Fibroblast of villous mesenchyme (primary cell): Measurements from ENCODE around the gene NTM. TPM values are rescaled to one million over a fixed set of nuclear protein-coding genes. Genes with fewer than 3 reads are reported as not detected.

Experiments used
- DNase-seq: peaks from one replicate; pipeline ENCODE4 v3.0.0-alpha.2; 2010; ENCODE audit warnings: low read depth
- H3K4me3 ChIP-seq: 2 replicates; pipeline ENCODE4 v1.5.1; 2011; ENCODE audit warnings: low read depth, mild to moderate bottlenecking, low read length
- total RNA-seq: library from RNA; depleted of rRNA; stranded (reverse); fragments of >200 nt; gene quantifications from 2 replicates; pipeline ENCODE4 v1.2.3, GENCODE V29; 2012
- TF ChIP-seq, protein P1 (sequence below): IDR thresholded peaks from 2 replicates; pipeline ENCODE4 v1.5.1; 2012; ENCODE audit warnings: low read depth, mild to moderate bottlenecking, low read length; ENCODE audit not compliant: insufficient read depth

Gene NTM
- total RNA-seq, 1 donor = 7.3 TPM

DNA sequence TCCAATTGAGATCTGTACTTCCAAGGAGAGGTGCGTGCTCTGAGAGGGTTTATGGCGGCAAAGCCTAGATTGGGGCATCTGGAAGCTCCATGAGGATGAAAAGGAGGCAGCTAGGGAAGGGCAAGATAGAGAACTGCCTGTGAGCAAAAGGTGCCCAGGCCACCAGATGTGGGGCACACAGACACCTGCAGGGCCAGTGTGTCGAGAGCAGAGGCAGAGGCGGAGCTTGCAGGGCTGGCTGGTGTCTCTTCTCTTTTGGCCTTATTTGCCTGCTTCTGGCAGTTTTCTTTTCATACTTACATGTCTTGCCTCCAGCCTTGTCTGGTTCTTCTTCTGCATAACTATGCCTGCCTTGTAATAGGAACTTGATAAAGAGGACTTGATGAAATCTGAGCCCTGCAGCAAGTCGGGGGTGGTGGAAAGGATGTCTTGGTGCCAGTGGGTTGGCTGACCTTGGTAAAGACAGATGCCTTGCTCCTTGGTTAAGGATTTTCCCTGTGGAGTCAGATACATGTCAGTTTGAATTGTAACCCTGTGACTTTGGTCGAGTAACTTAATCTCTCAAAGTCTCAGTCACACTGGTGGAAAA lies 680.3 kb downstream of the NTM start:
- TF ChIP-seq, protein P1, sequence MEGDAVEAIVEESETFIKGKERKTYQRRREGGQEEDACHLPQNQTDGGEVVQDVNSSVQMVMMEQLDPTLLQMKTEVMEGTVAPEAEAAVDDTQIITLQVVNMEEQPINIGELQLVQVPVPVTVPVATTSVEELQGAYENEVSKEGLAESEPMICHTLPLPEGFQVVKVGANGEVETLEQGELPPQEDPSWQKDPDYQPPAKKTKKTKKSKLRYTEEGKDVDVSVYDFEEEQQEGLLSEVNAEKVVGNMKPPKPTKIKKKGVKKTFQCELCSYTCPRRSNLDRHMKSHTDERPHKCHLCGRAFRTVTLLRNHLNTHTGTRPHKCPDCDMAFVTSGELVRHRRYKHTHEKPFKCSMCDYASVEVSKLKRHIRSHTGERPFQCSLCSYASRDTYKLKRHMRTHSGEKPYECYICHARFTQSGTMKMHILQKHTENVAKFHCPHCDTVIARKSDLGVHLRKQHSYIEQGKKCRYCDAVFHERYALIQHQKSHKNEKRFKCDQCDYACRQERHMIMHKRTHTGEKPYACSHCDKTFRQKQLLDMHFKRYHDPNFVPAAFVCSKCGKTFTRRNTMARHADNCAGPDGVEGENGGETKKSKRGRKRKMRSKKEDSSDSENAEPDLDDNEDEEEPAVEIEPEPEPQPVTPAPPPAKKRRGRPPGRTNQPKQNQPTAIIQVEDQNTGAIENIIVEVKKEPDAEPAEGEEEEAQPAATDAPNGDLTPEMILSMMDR = no peak
- DNase-seq = no peak
- no peak overlapping the region for H3K4me3 ChIP-seq

DNA sequence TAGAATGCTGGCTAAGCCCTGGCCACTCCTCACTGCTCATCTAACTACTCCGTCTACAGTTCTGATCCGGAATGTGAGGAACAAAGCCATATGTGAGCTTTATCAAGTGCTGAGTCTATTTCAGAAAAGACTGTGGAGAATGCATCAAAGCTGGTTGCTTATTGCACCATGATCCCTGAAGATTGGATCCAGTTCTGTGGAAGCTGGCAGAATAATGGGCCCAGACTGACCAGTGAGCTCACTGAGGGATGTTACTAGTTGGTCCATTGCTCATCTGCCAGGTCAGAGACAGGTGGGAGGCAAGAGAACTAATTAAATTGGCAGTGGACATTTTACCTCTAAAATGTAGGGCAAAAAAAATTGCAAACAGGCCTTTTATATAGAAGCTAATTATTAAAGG lies 681.3 kb downstream of the NTM start:
- H3K4me3 ChIP-seq = no peak overlapping the region
- no peak for DNase-seq
- TF ChIP-seq, protein P1 = no peak

DNA sequence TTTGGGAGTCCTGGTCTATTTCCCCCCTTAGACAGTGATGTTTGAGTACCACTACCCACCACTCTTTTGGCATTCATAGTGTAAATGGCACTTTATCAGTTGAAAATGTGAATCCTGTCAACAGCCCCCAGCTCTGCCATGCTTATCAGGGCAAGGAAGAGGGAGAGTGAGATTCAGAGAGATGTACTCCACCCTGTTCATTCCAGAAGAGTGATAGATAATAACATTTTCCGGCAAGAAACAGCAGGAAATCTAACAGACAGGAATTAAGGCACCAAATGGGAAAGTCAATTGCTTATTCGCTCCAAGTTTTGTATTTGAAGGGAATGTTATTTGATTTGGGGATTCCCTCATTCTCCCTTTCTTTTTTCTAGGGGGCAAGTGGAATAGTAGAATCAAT lies 681.9 kb downstream of the NTM start:
- TF ChIP-seq, protein P1 = no peak
- H3K4me3 ChIP-seq = no peak overlapping the region
- no peak for DNase-seq

DNA sequence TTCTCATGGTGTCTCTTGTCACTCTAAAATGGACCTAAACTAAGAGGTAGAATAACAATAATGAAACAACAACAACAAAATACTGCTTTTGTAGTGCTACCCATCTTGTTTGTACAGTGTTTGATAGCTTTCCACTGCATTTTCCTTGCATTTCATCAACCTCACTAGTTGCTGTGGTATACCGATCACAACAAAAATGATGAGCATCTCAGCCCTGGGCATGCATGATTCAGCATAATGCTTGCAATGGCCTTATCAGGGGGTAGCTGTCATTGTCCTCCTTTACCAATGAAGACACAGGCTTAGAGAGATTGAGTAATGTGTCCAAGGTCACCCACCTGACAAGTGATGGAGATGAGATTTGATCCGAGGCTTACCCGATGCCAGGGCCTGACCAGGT lies 682.5 kb downstream of the NTM start:
- H3K4me3 ChIP-seq = no peak overlapping the region
- TF ChIP-seq, protein P1 = no peak
- DNase-seq = no peak

DNA sequence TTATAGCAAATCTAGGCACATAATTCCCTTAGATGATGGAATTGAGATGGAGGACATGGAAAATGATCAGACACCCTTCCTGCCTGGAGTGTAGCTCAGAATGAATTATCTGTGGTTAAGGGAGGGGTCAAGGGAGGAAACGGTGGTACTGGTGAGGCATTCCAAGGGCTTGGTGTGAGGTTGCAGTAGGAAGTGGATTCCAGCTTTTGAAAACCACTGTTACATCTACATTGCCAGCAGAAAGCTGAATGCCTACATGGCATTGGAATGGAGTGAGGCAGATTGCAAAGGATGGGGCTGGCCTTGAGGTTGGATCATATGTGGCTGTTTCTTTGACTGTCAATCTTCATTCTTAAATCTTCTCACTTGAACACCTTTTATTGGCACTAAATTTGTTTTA lies 684.4 kb downstream of the NTM start:
- DNase-seq = peak; percentile 27
- no peak overlapping the region for H3K4me3 ChIP-seq
- TF ChIP-seq, protein P1 = no peak

DNA sequence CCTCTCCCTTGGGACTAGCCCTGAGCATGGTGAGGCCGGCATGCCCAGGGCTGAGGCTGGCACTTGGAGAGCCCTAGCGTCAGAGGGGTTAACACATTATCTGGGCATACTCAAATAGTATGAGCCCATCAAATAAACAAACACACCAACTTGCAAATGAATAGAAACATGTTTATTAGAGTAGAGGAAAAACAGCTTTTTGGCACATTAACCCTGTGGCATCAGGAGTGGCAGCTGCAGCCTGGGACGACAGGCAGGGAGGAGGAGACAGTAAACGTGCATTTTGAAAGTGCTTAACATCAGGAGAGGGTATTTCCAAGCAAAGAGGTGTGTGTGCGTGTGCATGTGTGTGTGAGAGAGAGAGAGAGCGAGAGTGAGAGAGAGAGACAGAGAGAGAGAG lies 684.9 kb downstream of the NTM start:
- no peak overlapping the region for H3K4me3 ChIP-seq
- DNase-seq = no peak
- TF ChIP-seq, protein P1 = no peak

DNA sequence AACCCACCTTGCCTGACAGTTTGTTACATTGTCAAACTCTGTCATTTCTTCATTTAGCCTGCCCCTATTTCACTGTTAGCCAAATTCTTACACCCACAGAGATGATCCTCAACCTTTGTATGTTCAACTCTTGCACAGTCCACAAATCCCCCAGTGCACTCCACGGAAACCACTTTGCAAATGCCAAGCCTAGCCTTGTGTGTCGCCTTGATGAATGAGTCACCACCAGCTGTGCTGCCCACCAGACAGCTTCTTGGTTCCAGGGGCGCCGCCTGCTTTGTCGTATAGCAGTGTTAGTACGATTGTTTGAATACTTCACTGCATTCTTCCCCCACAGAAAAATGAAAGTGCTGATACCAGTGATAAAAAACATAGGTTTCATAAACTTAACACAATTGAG lies 686.3 kb downstream of the NTM start:
- peak; percentile 57 for DNase-seq
- H3K4me3 ChIP-seq = no peak overlapping the region
- TF ChIP-seq, protein P1 = no peak
